CD4-positive, CD25-positive, alpha-beta regulatory T cell (primary cell): ENCODE results near the gene C1QTNF7. TPM values are rescaled to one million over a fixed set of nuclear protein-coding genes. Genes with fewer than 3 reads are reported as not detected.

Experiments
- ATAC-seq, 2 donors: fragments of 150-1000 bp; cut with Tn5 transposase; one replicate each; pipeline ENCODE4 v1.10.0; 2021; ENCODE audit warnings: low read depth in 2 of 2, moderate number of reproducible peaks in 2 of 2, moderate library complexity in 1 of 2
- DNase-seq, 3 donors: peaks; one replicate each; pipeline versions ENCODE4 v3.0.0 to v3.0.0-alpha.2; 2012 to 2022; ENCODE audit warnings: mixed read lengths in 1 of 3
- H3K27ac ChIP-seq: one replicate; pipeline ENCODE4 v1.7.0; 2013; ENCODE audit warnings: mild to moderate bottlenecking, low read length; ENCODE audit not compliant: insufficient read depth, poor library complexity, severe bottlenecking
- H3K27me3 ChIP-seq: one replicate; pipeline ENCODE4 v1.7.0; 2013; ENCODE audit warnings: low read length; ENCODE audit not compliant: control insufficient read depth, insufficient read depth
- H3K36me3 ChIP-seq: one replicate; pipeline ENCODE4 v1.7.0; 2013; ENCODE audit warnings: mild to moderate bottlenecking, low read length, moderate library complexity; ENCODE audit not compliant: control insufficient read depth, insufficient read depth
- H3K4me1 ChIP-seq: 2 replicates; pipeline ENCODE4 v1.7.0; 2013; ENCODE audit warnings: mild to moderate bottlenecking, low read length; ENCODE audit not compliant: insufficient read depth, control insufficient read depth, poor library complexity, severe bottlenecking
- H3K4me3 ChIP-seq: one replicate; pipeline ENCODE4 v1.7.0; 2013; ENCODE audit warnings: low read depth, mild to moderate bottlenecking, low read length, moderate library complexity
- H3K9me3 ChIP-seq, 2 experiments: 1 replicate in 1 of 2; 2 replicates in 1 of 2; pipeline ENCODE4 v1.7.0; 2013; ENCODE audit warnings: low read length in 2 of 2, mild to moderate bottlenecking in 1 of 2, moderate library complexity in 1 of 2; ENCODE audit not compliant: control insufficient read depth in 2 of 2
- H3K27ac Mint-ChIP-seq, 3 donors: one replicate each; pipeline ENCODE4 v1.8.0; 2020 to 2022; ENCODE audit warnings: mild to moderate bottlenecking in 3 of 3, mixed read lengths in 3 of 3, moderate library complexity in 2 of 3
- H3K27me3 Mint-ChIP-seq: one replicate; pipeline ENCODE4 v1.8.0; 2022; ENCODE audit warnings: mild to moderate bottlenecking, mixed read lengths
- H3K36me3 Mint-ChIP-seq: one replicate; pipeline ENCODE4 v1.8.0; 2020; ENCODE audit warnings: mixed read lengths
- H3K4me1 Mint-ChIP-seq, 4 donors: one replicate each; pipeline ENCODE4 v1.8.0; 2020 to 2022; ENCODE audit warnings: mixed read lengths in 4 of 4, mild to moderate bottlenecking in 1 of 4
- H3K4me3 Mint-ChIP-seq, 4 donors: one replicate each; pipeline ENCODE4 v1.8.0; 2020 to 2022; ENCODE audit warnings: mild to moderate bottlenecking in 4 of 4, mixed read lengths in 4 of 4, moderate library complexity in 3 of 4
- H3K9me3 Mint-ChIP-seq, 7 donors: one replicate each; pipeline ENCODE4 v1.8.0; 2020 to 2022; ENCODE audit warnings: mixed read lengths in 7 of 7, mild to moderate bottlenecking in 3 of 7, moderate library complexity in 2 of 7
- polyA plus RNA-seq, 4 donors: library from polyadenylated mRNA; unstranded; fragments of 300-500 nt; fragmentation: Illumina TruSeq; gene quantifications; one replicate each; pipeline ENCODE4 v1.2.3, GENCODE V29; 2021
- total RNA-seq: library from RNA; stranded (reverse); gene quantifications from one replicate; pipeline ENCODE4 v1.2.3, GENCODE V29; 2022

C1QTNF7 gene
- total RNA-seq: not detected
- not detected for polyA plus RNA-seq

DNA sequence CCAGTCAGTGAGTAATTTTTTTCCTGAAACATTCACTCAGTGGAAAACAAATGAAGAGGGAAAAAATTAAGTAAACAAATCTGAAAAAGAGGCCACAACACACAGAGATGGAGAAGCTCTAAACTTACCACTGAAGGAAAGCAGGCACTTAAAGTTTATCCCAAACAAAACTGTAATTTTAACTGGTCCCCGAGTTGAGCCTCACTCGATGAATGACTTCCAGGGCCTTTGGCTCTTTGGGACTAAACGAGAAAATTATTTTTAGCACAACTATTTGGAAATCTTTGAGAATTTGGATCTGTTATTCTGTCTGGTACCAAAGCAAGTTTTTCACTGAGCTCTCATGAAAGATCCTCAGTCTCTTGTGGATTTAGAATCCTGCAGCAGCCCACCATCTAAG lies at the start of gene C1QTNF7:
Gene C1QTNF7 (plus strand): TSS at position 333 of the 400 bp plus-strand sequence. CDS start 7,711 bp downstream, outside the sequence.
- H3K27me3 Mint-ChIP-seq: peaks cover 8% of the 10 kb centered on the region
- Histone ChIP-seq H3K9me3 (no peaks in the 10 kb centered on the region), H3K27me3 (no peaks in the 10 kb centered on the region), H3K36me3 (no peaks in the 10 kb centered on the region), H3K4me3 (no peak within 1 kb of the TSS), H3K27ac (no peak within 1 kb of the TSS), H3K4me1 (no peaks in the 10 kb centered on the region)
- H3K9me3 Mint-ChIP-seq: peaks cover 0 to 2% (median 0%) of the 10 kb centered on the region in 7 donors
- no peaks in the 10 kb centered on the region for H3K4me1 Mint-ChIP-seq
- no peak within 1 kb of the TSS for H3K27ac Mint-ChIP-seq
- no peak within 1 kb of the TSS for H3K4me3 Mint-ChIP-seq
- H3K36me3 Mint-ChIP-seq: no peaks in the 10 kb centered on the region
- ATAC-seq: no peak
- DNase-seq: no peak

- H3K36me3 ChIP-seq: no peaks in the 10 kb centered on the region
- no peaks in the 10 kb centered on the region for H3K4me1 ChIP-seq
- DNase-seq (no peak), ATAC-seq (no peak)
- Mint-ChIP-seq H3K4me1 (peaks cover 0 to 13% (median 5%) of the 10 kb centered on the region in 4 donors), H3K27me3 (peaks cover 4% of the 10 kb centered on the region), H3K4me3 (no peak overlapping the region), H3K9me3 (no peaks in the 10 kb centered on the region), H3K36me3 (no peaks in the 10 kb centered on the region), H3K27ac (peak overlapping the region in 1 of 3 donors; percentile 12)
- no peak overlapping the region for H3K27ac ChIP-seq
- H3K9me3 ChIP-seq: no peaks in the 10 kb centered on the region
- H3K27me3 ChIP-seq: no peaks in the 10 kb centered on the region
- no peak overlapping the region for H3K4me3 ChIP-seq
Measured at GRCh38 chr4:15378062-15378461, 49.8 kb upstream of the C1QTNF7 start.

DNA sequence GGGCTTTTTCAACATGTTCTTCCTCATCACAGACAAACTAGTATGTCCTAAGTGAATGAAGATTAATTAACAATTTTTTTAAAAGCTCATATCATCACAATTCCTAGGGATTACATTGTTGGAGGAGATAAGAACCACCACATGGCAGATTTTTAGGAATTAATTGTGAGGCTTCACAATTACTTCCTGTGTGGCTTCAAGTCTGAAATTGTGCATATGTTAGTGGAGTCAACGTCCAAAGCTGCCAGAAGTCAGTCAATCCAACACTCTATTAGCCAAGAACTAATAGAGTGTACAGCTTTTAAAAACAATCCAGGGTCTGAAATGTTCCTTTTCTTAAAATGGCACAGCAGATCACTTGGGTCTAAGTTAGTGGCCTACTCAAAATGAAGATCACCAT lies 49.3 kb upstream of the C1QTNF7 start:
- no peak overlapping the region for H3K27ac ChIP-seq
- peak overlapping the region in 1 of 3 donors; percentile 12 for H3K27ac Mint-ChIP-seq
- ATAC-seq (no peak), DNase-seq (no peak)
- H3K9me3 ChIP-seq: no peaks in the 10 kb centered on the region
- H3K4me1 Mint-ChIP-seq: peaks cover 0 to 13% (median 5%) of the 10 kb centered on the region in 4 donors
- H3K27me3 ChIP-seq: no peaks in the 10 kb centered on the region
- no peak overlapping the region for H3K4me3 ChIP-seq
- H3K36me3 ChIP-seq: no peaks in the 10 kb centered on the region
- H3K9me3 Mint-ChIP-seq: no peaks in the 10 kb centered on the region
- peaks cover 4% of the 10 kb centered on the region for H3K27me3 Mint-ChIP-seq
- H3K4me1 ChIP-seq: no peaks in the 10 kb centered on the region
- H3K36me3 Mint-ChIP-seq: no peaks in the 10 kb centered on the region
- H3K4me3 Mint-ChIP-seq: no peak overlapping the region

DNA sequence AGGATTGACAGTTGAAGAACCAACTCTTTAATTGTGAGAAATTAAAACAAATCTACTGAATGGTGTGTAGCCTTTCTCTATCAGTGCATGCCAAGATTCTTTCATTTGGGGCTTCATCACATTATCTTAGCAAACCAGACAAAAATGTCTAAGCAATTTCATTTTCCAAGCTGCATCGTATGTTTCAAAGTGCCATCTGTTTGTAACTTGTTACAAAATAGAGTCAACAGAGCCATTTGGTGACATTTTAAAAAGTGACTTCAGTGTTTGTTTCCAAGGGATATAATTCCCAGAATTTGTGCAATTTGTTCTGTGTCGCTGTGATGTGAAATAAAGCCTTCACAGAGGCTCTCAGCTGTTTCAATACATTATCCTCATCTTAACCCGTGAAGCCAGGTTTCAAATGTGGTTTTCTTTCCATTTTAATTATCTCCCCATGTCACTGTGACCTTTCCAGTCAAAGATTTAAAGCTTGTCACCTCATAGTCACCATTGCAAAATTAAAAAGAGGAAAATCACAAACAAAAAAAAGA lies 46.0 kb upstream of the C1QTNF7 start:
- no peaks in the 10 kb centered on the region for H3K9me3 Mint-ChIP-seq
- H3K4me3 ChIP-seq: no peak overlapping the region
- H3K9me3 ChIP-seq: no peaks in the 10 kb centered on the region
- no peaks in the 10 kb centered on the region for H3K36me3 Mint-ChIP-seq
- H3K27ac ChIP-seq: no peak overlapping the region
- no peak overlapping the region for H3K4me3 Mint-ChIP-seq
- H3K27me3 Mint-ChIP-seq: no peaks in the 10 kb centered on the region
- peaks cover 0 to 2% (median 0%) of the 10 kb centered on the region in 4 donors for H3K4me1 Mint-ChIP-seq
- H3K27me3 ChIP-seq: peaks cover 1% of the 10 kb centered on the region
- H3K4me1 ChIP-seq: no peaks in the 10 kb centered on the region
- ATAC-seq: no peak
- H3K36me3 ChIP-seq: no peaks in the 10 kb centered on the region
- H3K27ac Mint-ChIP-seq: no peak overlapping the region
- no peak for DNase-seq

DNA sequence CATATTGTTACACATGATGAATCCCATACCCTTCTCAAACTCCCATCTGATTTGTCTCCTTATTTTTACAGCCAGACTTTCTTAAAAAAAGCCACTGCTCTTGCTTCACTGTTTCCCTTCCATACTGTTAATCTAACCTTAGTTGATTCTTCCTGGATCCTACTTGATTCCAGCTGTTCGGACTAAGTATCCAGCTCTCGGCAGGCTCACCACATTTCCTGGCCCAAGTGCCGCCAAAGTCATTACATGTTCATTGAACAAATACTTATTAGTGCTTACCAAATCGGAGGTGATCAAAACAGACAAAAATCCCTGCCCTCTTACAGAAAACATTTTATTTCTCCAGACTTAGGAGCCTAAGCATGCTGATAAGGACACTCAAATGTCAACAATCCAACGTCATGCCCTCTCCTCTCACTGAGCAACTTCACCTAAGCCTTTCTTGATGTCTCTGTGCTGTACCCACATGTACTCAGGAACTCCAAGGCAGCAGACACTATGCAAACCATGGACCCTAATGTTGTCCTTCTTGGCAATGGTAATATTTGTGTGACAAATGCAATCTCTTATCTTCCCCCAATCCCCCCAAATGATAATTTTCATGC lies 45.1 kb upstream of the C1QTNF7 start:
- Mint-ChIP-seq H3K4me1 (no peaks in the 10 kb centered on the region), H3K9me3 (no peaks in the 10 kb centered on the region), H3K4me3 (no peak overlapping the region), H3K36me3 (no peaks in the 10 kb centered on the region), H3K27ac (no peak overlapping the region), H3K27me3 (no peaks in the 10 kb centered on the region)
- H3K9me3 ChIP-seq: no peaks in the 10 kb centered on the region
- DNase-seq (no peak), ATAC-seq (no peak)
- no peaks in the 10 kb centered on the region for H3K4me1 ChIP-seq
- H3K27ac ChIP-seq: no peak overlapping the region
- H3K4me3 ChIP-seq: no peak overlapping the region
- H3K27me3 ChIP-seq: peaks cover 1% of the 10 kb centered on the region
- H3K36me3 ChIP-seq: no peaks in the 10 kb centered on the region

- peaks cover 1% of the 10 kb centered on the region for H3K27me3 ChIP-seq
Measured at GRCh38 chr4:15385515-15385914, 42.3 kb upstream of the C1QTNF7 start.

GRCh38 chr4:15385928-15386327 lies 41.9 kb upstream of the C1QTNF7 start:
- Mint-ChIP-seq H3K9me3 (no peaks in the 10 kb centered on the region), H3K27ac (no peak overlapping the region), H3K4me1 (no peaks in the 10 kb centered on the region), H3K36me3 (no peaks in the 10 kb centered on the region), H3K27me3 (no peaks in the 10 kb centered on the region), H3K4me3 (no peak overlapping the region)
- no peak for DNase-seq
- no peak overlapping the region for H3K27ac ChIP-seq
- H3K36me3 ChIP-seq: no peaks in the 10 kb centered on the region
- no peaks in the 10 kb centered on the region for H3K4me1 ChIP-seq
- H3K4me3 ChIP-seq: no peak overlapping the region
- H3K9me3 ChIP-seq: no peaks in the 10 kb centered on the region
- ATAC-seq: no peak
- peaks cover 1% of the 10 kb centered on the region for H3K27me3 ChIP-seq

More at GRCh38 chr4:15385515-15385914, 42.3 kb upstream of the C1QTNF7 start:
- no peak overlapping the region for H3K27ac Mint-ChIP-seq
- Histone ChIP-seq H3K4me3 (no peak overlapping the region), H3K4me1 (no peaks in the 10 kb centered on the region), H3K9me3 (no peaks in the 10 kb centered on the region), H3K27ac (no peak overlapping the region), H3K36me3 (no peaks in the 10 kb centered on the region)
- H3K4me1 Mint-ChIP-seq: no peaks in the 10 kb centered on the region
- ATAC-seq (no peak), DNase-seq (no peak)
- no peaks in the 10 kb centered on the region for H3K36me3 Mint-ChIP-seq
- H3K27me3 Mint-ChIP-seq: no peaks in the 10 kb centered on the region
- H3K4me3 Mint-ChIP-seq: no peak overlapping the region
- no peaks in the 10 kb centered on the region for H3K9me3 Mint-ChIP-seq

DNA sequence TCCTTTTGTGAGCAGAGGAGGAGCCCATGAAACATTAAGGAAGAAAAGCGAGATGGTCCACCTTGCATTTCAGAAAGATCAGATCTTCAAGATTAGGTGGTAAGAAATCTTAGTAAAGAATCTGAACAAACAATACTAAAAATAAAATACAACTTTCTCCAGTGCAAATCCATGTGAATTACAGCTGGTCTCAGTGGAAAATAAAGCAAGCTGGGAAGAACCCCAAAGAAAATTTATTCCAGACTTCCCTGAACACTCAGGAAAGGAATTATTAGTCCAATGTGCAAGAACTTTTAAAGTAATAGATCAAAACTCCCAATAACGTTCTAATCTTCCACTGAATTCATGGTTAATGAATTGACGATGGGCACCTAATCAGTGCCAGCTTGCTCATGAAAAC lies 37.3 kb upstream of the C1QTNF7 start:
- Histone ChIP-seq H3K36me3 (no peaks in the 10 kb centered on the region), H3K4me1 (no peaks in the 10 kb centered on the region), H3K4me3 (no peak overlapping the region), H3K9me3 (no peaks in the 10 kb centered on the region), H3K27ac (no peak overlapping the region), H3K27me3 (no peaks in the 10 kb centered on the region)
- DNase-seq: no peak
- H3K27me3 Mint-ChIP-seq: no peaks in the 10 kb centered on the region
- H3K4me3 Mint-ChIP-seq: no peak overlapping the region
- H3K36me3 Mint-ChIP-seq: no peaks in the 10 kb centered on the region
- peaks cover 0 to 1% (median 0%) of the 10 kb centered on the region in 7 donors for H3K9me3 Mint-ChIP-seq
- no peak for ATAC-seq
- H3K4me1 Mint-ChIP-seq: no peaks in the 10 kb centered on the region
- H3K27ac Mint-ChIP-seq: no peak overlapping the region
